Fibroblast of lung (primary cell): Measurements from ENCODE around the gene ALPG. TPM values are rescaled to one million over a fixed set of nuclear protein-coding genes. Genes with fewer than 3 reads are reported as not detected.

Source experiments
- DNase-seq, 2 donors: peaks; one replicate each; pipeline versions ENCODE4 v3.0.0 to v3.0.0-alpha.2; 2010; ENCODE audit warnings: low read depth in 2 of 2
- H2AFZ ChIP-seq: 2 replicates; pipeline ENCODE4 v1.5.1; 2012; ENCODE audit warnings: low read length, control low read depth, inconsistent platforms
- H3K27ac ChIP-seq: 2 replicates; pipeline ENCODE4 v1.5.1; 2011; ENCODE audit warnings: low read length, control low read depth; ENCODE audit not compliant: insufficient read depth
- H3K27me3 ChIP-seq: 2 replicates; pipeline ENCODE4 v1.5.1; 2011; ENCODE audit warnings: mild to moderate bottlenecking, low read length; ENCODE audit not compliant: control insufficient read depth, insufficient read depth
- H3K36me3 ChIP-seq: 2 replicates; pipeline ENCODE4 v1.5.1; 2011; ENCODE audit warnings: low read length; ENCODE audit not compliant: control insufficient read depth, insufficient read depth
- H3K4me1 ChIP-seq: 2 replicates; pipeline ENCODE4 v1.5.1; 2011; ENCODE audit warnings: low read length; ENCODE audit not compliant: control insufficient read depth, insufficient read depth; ENCODE audit errors: extremely low read depth
- H3K4me2 ChIP-seq: 2 replicates; pipeline ENCODE4 v1.5.1; 2011; ENCODE audit warnings: low read length, control low read depth; ENCODE audit not compliant: insufficient read depth; ENCODE audit errors: extremely low read depth
- H3K4me3 ChIP-seq, 4 experiments: fragments of 200-600 bp in 1 of 4; sonication (generic) in 1 of 4; replicated peaks in 1 of 4; 2 replicates each; pipeline ENCODE4 v1.5.1; 2011 to 2016; ENCODE audit warnings: low read length in 4 of 4, low read depth in 3 of 4, mild to moderate bottlenecking in 3 of 4, control low read depth in 2 of 4, inconsistent platforms in 1 of 4, mixed read lengths in 1 of 4; ENCODE audit not compliant: insufficient read depth in 1 of 4; ENCODE audit errors: control extremely low read depth in 1 of 4
- H3K79me2 ChIP-seq: 2 replicates; pipeline ENCODE4 v1.5.1; 2012; ENCODE audit warnings: mild to moderate bottlenecking, low read length, inconsistent platforms; ENCODE audit not compliant: control insufficient read depth, insufficient read depth
- H3K9ac ChIP-seq: 2 replicates; pipeline ENCODE4 v1.5.1; 2011; ENCODE audit warnings: mild to moderate bottlenecking, low read length, control low read depth; ENCODE audit not compliant: insufficient read depth
- H3K9me3 ChIP-seq: 2 replicates; pipeline ENCODE4 v1.5.1; 2012; ENCODE audit warnings: low read depth, low read length; ENCODE audit not compliant: control insufficient read depth, insufficient read depth
- H4K20me1 ChIP-seq: 2 replicates; pipeline ENCODE4 v1.5.1; 2011; ENCODE audit warnings: low read length; ENCODE audit not compliant: control insufficient read depth, insufficient read depth; ENCODE audit errors: extremely low read depth
- CTCF ChIP-seq, 2 donors: IDR thresholded peaks in 1 of 2; conservative IDR thresholded peaks in 1 of 2; 1 replicate in 1 of 2; 2 replicates in 1 of 2; pipeline ENCODE4 v1.5.1; 2011 to 2012; ENCODE audit warnings: low read length in 2 of 2, control low read depth in 1 of 2, inconsistent platforms in 1 of 2, low read depth in 1 of 2, mild to moderate bottlenecking in 1 of 2
- EZH2 ChIP-seq: IDR thresholded peaks from 2 replicates; pipeline ENCODE4 v1.5.1; 2012; ENCODE audit warnings: low read length, control low read depth, mild to moderate bottlenecking; ENCODE audit errors: missing control alignments
- polyA plus RNA-seq, 2 donors: library from polyadenylated mRNA; depleted of rRNA in 1 of 2; stranded (reverse) in 1 of 2; unstranded in 1 of 2; fragments of >200 nt; gene quantifications; 2 replicates each; pipeline ENCODE4 v1.2.1, GENCODE V29; 2011 to 2012; ENCODE audit warnings: missing spikeins in 1 of 2
- total RNA-seq: library from RNA; depleted of rRNA; stranded (reverse); fragments of >200 nt; gene quantifications from 2 replicates; pipeline ENCODE4 v1.2.1, GENCODE V29; 2014

The ALPG gene
- total and polyA plus RNA-seq, 2 donors (not counting 1 experiment from before 2014, with no cell fraction given), result not detected

- Histone ChIP-seq H3K4me3 (no peak overlapping the region), H2AFZ (no peak overlapping the region), H3K79me2 (no peaks in the 10 kb centered on the region), H3K27me3 (no peaks in the 10 kb centered on the region), H3K27ac (no peak overlapping the region), H3K9ac (no peak overlapping the region), H3K4me2 (no peak overlapping the region), H3K4me1 (no peaks in the 10 kb centered on the region), H3K36me3 (no peaks in the 10 kb centered on the region), H3K9me3 (no peaks in the 10 kb centered on the region), H4K20me1 (no peaks in the 10 kb centered on the region)
- TF ChIP-seq CTCF (conservative IDR thresholded peaks at IDR 0.05 in 1 of 2, IDR thresholded peaks at IDR 0.05 in 1 of 2; ENCODE audit: low read depth in 1 of 2, low read length in 2 of 2) (no peak), EZH2 (no peak)
- DNase-seq, result no peak
These were observed 31.4 kb downstream of the ALPG start for GRCh38 chr2:232438091-232438490.

- H3K4me2 ChIP-seq, result no peak overlapping the region
- H3K4me3 ChIP-seq, result no peak overlapping the region
- no peaks in the 10 kb centered on the region for H3K36me3 ChIP-seq
- H2AFZ ChIP-seq, result no peak overlapping the region
- TF ChIP-seq EZH2, result no peak
- TF ChIP-seq CTCF (conservative IDR thresholded peaks at IDR 0.05 in 1 of 2, IDR thresholded peaks at IDR 0.05 in 1 of 2; ENCODE audit: low read depth in 1 of 2, low read length in 2 of 2), result peak in 1 of 2 donors; percentile 37
- H4K20me1 ChIP-seq, result no peaks in the 10 kb centered on the region
- no peaks in the 10 kb centered on the region for H3K79me2 ChIP-seq
- H3K9ac ChIP-seq, result no peak overlapping the region
- H3K4me1 ChIP-seq, result no peaks in the 10 kb centered on the region
- H3K27me3 ChIP-seq, result no peaks in the 10 kb centered on the region
- H3K9me3 ChIP-seq, result no peaks in the 10 kb centered on the region
- DNase-seq, result peak in 1 of 2 donors; percentile 5
- no peak overlapping the region for H3K27ac ChIP-seq
These were observed 32.5 kb downstream of the ALPG start for GRCh38 chr2:232438951-232439757.

- no peaks in the 10 kb centered on the region for H3K79me2 ChIP-seq
- no peak for DNase-seq
- no peaks in the 10 kb centered on the region for H3K9me3 ChIP-seq
- no peak for TF ChIP-seq EZH2
- TF ChIP-seq CTCF (conservative IDR thresholded peaks at IDR 0.05 in 1 of 2, IDR thresholded peaks at IDR 0.05 in 1 of 2; ENCODE audit: low read depth in 1 of 2, low read length in 2 of 2), result no peak
- no peaks in the 10 kb centered on the region for H3K36me3 ChIP-seq
- no peak overlapping the region for H3K27ac ChIP-seq
- H3K27me3 ChIP-seq, result no peaks in the 10 kb centered on the region
- H3K9ac ChIP-seq, result no peak overlapping the region
- H4K20me1 ChIP-seq, result no peaks in the 10 kb centered on the region
- H3K4me1 ChIP-seq, result no peaks in the 10 kb centered on the region
- H2AFZ ChIP-seq, result no peak overlapping the region
- H3K4me3 ChIP-seq, result no peak overlapping the region
- H3K4me2 ChIP-seq, result no peak overlapping the region
These were observed 33.1 kb downstream of the ALPG start for GRCh38 chr2:232439758-232440135.
